NCI-H226 (cell line): ENCODE data around the gene CNTFR.

Experiments used
- DNase-seq: peaks from one replicate; pipeline ENCODE4 v3.0.0-alpha.2; 2015

CNTFR gene

DNA sequence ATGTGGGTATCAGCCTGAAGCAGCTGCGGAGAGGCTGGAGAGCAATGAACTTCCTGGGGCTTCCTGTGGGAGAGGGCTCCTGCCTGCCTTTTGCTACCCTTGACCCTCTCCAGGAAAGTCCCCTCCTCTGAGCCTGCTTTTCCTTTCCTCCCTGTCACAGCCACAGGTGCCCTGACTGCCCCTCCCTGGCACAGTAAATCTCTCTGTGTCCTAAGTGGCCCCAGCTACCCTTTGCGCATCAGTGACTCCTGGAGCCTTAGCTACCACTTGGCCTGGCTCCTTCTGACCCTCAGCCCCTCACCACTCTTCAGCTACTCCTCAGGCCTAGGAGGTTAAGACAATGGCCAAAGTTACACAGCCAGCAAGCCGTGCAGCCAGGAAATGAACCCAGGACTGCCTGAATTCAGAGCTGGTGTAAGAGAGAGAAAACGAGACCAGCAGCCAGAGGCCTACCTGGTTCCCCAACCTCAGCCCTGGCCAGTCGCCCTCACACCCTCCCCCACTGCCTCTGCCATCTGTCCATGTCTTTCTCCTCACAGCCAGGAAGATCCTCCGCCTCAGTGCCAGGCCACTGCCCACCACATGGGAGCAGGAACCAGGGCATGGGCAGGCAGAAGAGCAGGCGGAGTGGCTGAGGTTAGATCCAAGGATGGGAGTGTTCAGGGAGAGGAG, 18.6 kb downstream of the CNTFR start:
- DNase-seq = no peak

DNA sequence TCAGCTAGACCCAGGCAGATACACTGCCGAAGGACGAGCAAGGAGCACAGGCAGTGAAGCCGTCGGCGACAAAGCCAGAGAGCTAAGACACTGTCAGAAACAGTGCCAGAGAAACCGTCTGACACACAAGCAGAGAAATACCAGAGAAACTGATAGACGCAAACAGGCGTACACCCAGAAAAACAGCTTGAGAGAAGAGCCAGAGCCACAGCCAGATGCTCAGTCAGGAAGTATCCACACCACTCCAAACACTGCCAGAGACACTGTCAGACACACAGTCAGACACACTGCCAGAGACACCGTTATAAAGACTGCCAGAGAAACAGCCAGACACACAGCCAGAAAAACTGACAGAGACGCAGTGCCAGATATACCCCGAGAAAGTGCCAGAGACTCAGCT, 19.1 kb downstream of the CNTFR start:
- DNase-seq = no peak

DNA sequence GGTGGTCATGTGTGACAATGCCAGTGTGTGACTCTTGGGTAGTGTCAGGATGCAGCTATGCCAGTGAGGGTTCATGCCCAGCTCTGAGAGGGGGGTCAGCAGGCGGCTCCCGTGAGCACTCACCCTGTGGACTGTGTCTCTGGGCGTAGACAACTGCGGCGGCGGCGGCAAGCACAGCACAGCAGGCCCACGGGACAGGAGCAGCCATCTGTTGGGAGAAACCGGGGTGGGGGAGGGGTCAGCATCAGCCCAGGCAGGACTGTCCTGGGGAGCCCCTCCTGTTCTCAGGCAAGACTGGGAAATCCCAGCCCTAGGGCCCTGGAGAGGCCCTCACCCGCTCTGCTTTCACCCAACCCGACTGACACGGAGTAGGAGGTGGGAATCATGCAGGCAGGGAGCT, 20.8 kb downstream of the CNTFR start:
- DNase-seq = no peak

DNA sequence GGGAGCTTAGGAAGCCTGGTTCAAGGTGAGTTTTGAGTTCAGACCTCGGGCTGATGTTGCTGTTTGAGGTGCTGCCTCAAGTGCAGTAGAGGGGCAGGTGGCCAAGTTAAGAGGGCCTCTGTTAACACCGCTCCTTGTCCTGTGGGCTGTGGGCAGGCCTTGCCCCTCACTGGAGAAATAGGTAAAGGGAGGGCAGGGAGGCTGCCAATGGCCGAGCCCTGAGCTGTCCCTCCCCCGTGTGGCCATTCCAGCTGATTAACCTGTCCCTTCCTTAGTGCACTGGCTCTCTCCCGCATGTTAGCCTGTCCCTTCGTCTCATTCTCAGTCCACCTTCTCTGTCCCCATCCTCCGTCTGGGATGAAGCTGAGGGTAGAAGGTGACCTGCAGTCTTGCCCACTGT, 21.4 kb downstream of the CNTFR start:
- DNase-seq = no peak

DNA sequence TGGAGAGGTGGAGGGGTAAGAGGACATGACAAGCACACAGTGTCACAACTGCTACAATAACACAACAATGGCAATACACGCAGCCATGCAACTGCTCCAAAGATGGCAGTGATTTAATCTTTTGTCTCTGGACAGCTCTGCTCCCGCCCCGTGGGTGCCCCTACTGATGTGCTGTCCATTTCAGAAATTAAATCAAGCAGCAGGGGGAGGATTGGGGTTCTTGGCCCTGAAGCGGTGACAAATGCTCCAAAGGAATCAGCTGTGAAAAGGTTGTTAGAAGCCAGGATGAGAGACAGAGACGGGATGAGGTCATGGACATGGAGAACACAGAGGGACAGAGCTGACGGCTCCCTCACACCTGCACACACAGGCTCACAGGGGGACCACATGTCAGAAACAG, 22.6 kb downstream of the CNTFR start:
- DNase-seq = no peak

DNA sequence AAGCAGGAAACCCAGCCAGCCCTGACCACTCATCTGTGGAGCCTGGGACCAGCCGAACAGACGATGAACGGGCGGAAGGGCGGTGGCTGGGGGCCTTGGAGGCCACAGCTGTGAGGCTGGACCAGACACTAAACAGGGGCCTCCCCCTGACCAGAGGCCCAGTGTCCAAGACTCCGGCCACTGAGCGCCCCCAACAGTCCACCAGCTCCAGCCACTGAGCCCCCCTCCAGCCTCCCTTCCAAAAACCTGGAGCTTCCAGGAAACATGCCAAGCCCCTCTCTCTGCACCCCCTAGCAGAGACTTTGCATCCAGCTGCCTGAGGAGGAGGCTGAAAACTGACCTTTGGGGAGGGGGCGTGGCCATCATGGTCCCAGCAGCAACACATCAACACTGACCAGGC, 23.2 kb downstream of the CNTFR start:
- no peak for DNase-seq

DNA sequence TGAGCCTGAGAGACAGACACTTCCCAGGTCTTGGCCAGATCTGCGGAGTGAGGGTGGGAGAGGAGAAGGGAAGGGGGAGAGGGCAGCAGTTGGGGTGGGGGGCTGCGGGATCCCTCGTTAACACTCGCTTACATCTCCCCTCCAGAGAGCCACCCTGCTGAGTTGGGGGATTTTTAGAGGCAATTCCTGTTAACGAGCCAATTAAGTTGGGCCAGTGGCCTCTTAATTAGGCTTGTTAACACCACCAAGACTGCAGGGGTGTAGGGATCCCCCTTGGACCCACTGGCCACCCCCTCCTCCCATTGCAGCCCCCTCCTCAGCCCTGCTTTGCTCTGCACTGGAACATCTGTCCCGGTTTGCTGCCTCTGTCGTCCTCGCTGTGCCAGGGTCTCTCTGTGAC, 23.7 kb downstream of the CNTFR start:
- DNase-seq = no peak

DNA sequence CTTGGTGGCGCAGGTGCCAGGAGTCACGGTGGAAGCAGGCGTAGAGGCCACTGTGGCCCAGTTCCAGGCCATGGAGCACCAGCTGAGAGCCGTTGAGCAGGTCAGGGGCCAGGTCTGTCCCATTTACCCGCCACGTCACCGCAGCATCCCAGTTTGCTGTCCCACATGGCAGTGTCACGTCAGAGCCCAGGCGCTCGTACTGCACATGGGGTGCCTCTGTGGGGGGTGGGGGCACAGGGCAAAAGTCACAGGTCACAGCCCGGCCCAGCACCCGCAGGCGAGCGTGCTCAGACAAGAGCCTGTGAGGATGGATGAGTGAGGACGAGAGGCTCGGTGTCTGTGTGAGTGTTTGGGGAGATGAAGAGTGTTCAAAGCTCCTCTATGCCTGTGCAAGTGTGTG, 24.9 kb downstream of the CNTFR start:
- no peak for DNase-seq

DNA sequence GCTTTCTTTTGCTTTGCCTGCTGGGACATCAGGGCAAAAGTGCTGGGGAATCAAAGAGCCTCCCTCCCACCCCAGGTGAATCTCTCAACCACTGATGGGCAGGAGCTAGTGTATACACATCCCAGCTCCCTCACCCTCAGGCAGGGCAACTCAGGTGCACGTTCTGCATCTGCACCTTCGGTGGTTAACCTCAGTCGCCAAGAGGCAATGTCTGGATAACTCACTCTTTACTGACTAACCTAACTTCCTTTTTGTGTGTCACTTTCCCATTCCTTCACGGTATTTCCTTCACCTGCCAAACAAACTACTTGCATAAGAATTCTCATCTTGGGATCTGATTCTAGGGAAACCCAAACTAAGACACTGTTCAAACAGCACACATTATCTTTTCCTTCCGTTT, 26.3 kb downstream of the CNTFR start:
- DNase-seq = no peak

DNA sequence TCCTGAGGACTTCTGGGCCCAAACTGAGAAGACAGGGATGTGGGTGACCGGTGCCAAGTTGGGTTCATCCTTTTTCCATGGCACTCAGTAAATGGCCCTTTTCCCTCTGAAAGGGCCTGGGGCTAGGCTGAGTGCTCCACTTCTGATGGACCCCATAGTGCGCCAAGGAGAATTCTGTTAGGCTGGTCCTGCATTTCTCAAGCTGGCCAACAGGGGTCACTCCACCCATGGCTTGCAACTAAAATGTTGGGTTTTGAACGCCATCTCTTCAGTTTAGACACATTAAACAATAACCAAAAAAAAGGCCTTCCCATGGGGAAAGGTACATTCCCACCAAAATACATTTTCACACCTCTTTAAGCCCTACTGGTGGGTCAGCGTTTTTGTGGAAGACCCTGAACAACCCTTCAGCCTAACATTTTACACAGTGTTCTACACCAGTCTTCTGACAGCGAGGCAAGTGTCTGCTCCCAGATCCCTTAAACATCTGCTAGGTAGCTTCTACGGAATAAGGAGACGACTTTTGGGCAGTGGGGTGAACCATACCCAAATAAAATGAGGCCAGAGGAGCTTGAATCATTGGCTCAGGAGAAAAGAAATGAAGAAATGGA, 27.3 kb downstream of the CNTFR start:
- no peak for DNase-seq

DNA sequence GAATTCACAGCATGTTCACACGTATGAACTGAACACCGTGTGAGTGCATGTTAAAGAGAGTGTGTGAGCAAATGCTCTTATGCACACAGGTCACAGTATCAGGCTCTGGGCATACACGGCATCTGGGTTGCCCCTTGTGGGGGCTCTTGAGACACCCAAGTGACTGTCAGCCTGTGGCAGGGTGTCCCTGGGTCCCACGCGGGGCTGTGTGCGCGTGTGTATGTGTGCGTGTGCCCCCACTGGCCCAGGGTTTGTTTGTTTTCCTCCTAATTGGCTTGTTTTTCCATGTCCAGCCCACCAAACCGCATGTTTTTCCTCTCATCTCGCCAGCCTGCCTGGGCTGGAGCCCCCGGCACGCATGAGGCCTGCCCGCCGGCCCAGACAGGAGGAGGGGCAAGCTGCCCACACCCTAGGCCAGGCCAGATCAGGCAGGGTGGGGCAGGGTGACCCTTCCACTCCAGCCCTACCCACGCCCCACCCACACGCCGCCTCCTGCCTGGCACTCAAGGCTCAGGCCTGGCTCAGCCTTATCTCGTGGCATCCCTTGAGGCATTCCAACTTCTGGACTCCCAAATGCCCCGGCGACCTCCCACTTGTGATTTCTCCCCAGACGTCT, 28.8 kb downstream of the CNTFR start:
- no peak for DNase-seq

DNA sequence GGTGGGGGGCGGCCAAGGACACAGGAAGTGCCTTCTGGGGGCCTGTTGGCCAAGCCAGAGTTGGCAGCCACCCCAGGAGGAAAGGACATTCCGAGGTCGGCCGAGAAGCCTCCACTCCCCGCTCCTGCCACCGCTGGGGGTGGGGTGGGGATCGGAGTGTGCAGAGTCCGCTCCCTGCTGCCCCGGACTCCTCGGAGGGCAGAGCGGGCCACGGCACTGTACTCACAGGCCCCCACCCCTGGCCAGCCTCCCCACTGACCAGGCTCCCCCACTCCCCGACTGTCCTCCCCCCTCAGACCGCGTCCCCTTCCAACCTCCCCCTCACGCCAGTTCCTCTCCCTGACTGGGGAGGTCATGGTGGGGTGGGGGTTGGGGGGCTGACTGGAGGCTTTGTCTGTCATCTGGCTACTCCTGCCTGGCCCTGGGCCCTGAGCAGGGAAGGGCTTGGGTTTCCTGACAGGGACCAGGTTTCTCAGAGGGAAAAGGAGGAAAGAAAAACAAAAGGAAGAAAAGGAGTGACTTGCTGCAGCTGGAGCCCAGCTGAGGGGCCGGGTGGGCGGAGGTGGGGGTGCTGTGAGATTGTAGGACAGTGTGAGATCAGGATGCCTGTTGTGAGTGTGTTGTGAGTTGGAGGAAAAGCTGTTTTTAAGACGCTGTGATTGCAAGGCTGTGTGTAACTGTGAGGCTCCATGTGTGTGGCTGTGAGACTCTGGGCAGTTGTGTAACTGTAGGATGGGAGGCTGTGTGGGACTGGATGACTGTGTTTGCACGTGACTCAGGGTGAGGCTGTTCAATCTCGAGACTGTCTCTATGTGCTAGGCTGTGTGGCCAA, 29.7 kb downstream of the CNTFR start:
- DNase-seq = peak; percentile 3

DNA sequence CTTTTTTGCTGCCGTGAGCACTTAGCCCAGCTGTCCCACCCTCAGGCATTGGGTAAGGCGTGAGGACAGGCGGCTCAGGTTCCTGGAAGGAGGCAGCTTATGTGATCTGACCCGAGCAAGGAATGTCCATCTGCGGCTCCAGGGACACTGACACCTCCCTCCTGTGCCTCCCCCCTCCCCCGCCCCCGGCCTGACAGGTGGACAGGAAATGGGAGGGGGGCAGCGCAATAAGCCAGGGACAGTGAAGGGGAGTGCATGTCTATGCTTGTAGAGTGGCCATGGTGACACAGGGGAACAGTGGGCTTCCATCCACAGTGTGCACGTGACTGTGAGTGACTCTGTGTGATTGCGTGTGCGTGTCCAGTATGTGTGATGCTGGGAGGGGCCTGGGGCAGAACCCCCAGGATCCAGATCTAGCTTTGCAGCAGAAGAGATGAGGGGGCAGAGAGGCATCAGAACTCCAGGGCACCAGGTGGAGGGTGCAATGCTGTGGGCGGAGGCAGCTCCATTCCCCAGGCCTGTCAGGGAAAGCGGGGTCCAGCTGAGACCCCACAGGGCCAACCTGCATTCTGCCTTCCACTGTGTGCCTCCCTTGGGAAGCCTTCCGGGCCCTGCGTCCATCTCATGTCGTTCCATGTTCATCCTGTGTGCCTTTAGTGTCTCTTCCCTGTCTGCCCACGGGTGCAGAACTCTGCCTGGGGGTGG, 30.5 kb downstream of the CNTFR start:
- DNase-seq = no peak

DNA sequence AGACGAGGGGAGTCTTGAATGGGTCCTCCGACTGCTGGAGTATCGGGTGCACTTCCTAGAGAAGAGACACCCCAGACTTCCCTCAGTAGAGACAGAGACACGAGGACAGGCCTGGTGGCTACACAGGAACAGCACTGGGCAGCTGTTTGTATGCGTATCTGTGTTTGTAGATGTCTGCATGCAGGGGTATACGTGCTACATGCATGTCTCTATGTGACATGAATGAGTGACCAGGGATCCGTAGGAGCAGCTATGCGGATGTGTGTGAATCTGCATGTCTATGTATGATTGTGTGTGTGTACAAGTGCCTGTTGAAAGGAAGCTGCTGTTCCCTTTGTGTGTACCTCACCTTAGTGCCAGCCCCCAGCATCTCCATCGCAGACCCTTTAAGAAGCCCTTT, 31.2 kb downstream of the CNTFR start:
- no peak for DNase-seq

DNA sequence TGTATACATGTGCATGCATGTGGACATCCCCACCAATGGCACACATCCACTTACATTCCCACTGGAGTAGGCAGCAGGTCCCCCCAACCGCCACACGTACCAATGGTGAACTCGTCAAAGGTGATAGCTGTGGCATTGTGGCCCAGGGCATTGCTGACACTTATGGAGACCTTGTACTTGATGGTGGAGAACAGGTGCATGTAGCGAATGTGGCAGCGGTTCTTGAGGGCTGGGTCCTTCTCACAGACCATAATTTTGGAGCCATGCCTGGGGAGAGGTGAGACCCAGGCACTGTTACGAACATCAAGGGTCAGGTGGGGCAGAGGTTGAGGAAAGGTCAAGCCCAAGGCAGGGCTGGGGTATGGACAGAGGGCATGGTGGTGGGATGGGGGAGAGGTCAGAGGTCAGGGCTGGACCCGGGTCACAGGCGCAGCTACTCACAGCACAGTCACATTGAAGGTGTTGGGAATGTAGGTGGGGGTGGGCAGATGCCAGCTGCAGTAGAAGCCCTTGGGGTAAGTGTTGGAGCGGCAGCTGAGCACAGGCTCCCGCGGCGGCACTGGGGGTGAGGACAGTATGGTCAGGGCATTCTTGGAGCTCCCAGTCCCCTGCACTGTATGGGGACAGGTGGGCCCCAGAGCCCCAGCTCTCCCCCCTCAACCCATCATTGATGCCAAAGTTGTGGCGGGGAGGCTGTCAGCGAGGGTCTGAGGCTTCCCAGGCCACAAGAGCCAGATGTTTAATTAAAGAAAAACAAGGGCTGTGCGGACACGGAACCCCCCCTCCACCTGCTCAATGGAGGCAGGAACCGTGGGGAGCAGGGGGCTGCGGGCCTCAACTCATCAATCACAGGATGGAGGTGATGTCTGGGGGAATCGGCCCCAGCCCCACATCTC, 31.9 kb downstream of the CNTFR start:
- no peak for DNase-seq

DNA sequence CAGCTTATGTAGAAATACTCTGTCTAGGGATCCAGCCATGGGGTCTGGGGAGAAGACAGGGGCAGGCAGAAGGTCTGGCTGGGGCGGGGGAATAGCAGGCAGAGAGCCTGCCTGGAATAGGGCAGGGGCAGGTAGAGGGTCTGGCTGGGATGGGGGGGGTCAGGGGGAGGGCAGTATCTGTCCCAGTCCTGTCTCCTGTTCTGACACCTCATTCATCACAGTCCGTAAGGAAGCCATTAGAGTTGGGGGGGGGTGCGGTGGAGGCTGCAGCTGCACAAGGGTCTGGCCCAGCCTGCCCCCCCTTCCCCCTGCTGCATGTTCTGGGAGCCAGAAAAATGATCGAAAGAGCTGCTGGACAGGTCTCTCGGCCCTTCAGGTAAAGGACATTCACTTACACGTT, 32.6 kb downstream of the CNTFR start:
- no peak for DNase-seq

DNA sequence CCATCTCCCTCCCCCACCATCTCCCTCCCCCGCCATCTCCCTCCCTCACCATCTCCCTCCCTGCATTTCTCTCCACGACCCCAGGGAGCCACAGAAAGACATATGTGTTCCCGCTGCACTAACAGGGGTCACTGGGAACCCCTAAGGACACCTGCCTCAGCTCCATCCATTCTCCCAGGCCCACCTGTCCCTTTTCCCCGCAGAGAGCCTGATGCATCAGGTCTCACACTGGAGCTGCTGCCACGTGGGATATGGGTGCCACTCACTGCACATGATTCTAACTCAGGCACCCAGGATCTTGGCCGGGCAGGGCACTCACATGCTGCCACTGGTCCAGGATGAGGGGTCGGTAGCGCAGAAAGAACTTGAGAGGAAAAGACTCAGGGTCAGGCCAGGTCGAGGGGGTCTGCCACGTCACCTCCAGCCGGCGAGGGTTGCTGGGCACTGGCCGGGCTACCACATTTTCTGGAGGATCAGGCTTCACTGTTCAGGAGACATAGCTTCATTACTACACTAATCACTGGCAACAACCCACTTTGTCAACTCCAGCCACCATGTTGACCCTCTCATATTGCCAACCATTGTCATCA, 33.5 kb downstream of the CNTFR start:
- no peak for DNase-seq

DNA sequence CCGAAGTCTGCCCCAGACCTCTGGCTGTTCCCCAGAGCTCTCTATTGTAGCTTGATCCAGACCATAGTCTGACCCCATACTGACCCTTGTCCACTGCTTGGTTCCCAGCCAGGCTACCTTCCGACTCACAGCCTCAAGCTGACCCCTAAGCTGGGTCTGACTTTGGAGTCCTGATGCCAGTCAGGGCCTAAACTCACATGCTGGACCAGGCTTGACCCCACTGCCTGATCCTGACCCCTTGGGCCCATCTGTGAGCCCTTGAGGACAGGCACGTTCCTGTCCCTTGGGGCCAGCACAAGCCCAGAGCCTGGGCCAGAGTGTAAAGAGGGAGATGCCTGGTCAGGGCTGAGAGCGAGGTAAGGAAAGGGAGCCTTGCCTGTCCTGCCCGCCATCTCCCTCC, 34.0 kb downstream of the CNTFR start:
- no peak for DNase-seq

DNA sequence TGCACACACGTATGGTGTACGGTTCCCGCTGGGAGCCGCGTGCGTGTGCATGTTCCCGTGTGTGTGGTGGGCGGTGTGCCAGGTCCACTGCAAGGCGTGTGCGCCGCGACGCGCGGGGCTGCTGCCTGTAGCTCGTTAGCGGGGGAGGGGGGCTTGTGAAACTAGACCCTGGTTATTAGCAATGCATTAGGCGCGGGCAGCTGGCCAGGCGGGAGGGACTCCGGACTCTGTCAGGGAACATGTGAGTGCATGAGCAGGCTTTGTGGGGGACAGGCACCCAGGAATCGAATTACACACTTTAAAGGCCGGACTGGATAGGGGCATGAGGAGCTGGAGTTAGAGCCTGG, 34.5 kb downstream of the CNTFR start:
- no peak for DNase-seq

DNA sequence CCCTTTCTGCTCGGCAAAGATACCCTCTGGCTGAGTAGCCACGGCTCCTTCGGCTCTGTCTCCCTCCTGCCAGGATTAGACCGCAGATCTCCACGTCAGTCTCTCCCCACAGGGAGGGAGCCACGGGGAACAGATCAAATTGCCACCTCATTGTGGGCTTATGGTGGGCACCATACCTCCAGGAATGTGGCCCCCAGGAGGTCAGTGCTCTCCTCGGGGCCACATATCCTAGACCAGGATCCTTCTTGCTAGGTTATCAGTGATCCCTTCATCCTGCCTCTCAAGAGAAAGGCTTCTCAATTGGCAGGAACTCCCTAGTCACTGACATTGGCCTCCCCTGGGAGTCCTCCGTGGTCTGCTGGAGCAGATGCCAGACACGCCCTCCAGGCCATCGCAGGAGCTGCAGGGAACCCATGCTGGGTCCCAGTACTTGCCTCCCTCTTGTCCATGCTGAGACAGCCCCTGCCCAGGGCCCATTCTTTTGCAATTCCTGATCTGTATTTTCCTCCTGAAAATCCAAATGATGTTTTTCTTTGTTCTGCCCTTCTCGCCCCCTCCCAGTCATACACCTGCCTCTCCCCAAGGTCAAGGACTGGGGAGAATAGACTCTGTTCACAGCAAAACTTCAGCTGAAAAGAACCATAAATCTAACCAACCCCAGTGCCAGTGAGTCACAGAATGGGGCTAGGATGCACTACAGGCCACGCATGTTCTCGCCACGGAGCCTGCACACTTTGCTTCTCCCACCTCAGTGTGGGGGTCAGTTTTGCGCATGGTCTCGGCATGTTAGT, 35.1 kb downstream of the CNTFR start:
- no peak for DNase-seq

DNA sequence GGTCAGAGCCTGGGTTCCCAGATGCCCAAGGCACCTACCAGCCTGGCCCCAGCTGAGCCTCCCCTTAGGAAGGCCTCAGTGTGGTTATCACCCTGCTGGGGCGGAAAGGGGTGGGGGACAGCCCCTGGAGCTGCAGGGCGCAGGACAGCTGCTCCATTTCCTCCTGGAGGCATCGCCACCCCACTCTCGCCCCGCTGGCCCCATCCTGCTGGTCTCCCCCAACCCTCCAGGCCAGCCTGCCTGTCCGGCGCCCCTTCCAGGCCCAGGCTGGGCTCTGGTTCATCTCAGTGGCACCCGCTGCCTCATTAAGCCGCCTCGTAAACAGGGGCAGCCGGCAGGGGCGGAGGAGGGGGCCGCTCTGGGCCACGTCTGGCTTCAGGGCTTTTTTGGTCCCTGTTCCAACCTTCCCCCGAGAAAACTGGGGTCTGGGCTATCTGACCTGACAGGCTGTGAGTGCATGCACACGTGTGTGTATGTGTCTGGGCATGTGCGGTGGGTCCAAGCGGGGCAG, 36.0 kb downstream of the CNTFR start:
- DNase-seq = no peak
